ENCODE results near the gene GPR12.

DNA sequence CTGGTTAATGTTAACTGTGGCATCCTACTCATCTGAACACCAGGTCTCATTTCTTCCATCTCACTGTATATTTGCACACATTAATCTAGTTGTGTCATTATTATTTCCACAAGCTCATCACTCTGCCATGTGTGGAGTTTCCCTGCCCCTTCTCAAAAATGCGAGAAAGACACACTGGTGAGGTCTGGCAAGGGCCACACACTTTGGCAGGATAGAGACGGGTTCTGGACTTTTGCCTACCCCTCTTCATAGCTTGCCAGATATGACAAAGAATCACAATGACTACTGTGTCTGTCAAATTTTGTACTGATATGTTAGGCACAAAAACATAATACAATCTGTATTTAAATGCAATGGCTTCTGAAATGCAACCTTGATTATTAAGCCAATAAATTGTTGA, 12.9 kb downstream of the GPR12 start:
- no peak for TF ChIP-seq POLR2A (IDR thresholded peaks at IDR 0.05)
- no peak for TF ChIP-seq POLR2AphosphoS5 (IDR thresholded peaks at IDR 0.05)
- TF ChIP-seq, protein P1, sequence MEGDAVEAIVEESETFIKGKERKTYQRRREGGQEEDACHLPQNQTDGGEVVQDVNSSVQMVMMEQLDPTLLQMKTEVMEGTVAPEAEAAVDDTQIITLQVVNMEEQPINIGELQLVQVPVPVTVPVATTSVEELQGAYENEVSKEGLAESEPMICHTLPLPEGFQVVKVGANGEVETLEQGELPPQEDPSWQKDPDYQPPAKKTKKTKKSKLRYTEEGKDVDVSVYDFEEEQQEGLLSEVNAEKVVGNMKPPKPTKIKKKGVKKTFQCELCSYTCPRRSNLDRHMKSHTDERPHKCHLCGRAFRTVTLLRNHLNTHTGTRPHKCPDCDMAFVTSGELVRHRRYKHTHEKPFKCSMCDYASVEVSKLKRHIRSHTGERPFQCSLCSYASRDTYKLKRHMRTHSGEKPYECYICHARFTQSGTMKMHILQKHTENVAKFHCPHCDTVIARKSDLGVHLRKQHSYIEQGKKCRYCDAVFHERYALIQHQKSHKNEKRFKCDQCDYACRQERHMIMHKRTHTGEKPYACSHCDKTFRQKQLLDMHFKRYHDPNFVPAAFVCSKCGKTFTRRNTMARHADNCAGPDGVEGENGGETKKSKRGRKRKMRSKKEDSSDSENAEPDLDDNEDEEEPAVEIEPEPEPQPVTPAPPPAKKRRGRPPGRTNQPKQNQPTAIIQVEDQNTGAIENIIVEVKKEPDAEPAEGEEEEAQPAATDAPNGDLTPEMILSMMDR (IDR thresholded peaks at IDR 0.05): no peak
